Fibroblast of lung (primary cell): ENCODE data around the gene KCNJ2.

Source experiments
- EZH2 ChIP-seq: IDR thresholded peaks from 2 replicates; pipeline ENCODE4 v1.5.1; 2012; ENCODE audit warnings: low read length, control low read depth, mild to moderate bottlenecking; ENCODE audit errors: missing control alignments
- TF ChIP-seq, protein P1 (sequence below), 2 donors: IDR thresholded peaks in 1 of 2; conservative IDR thresholded peaks in 1 of 2; 1 replicate in 1 of 2; 2 replicates in 1 of 2; pipeline ENCODE4 v1.5.1; 2011 to 2012; ENCODE audit warnings: low read length in 2 of 2, control low read depth in 1 of 2, inconsistent platforms in 1 of 2, low read depth in 1 of 2, mild to moderate bottlenecking in 1 of 2

DNA sequence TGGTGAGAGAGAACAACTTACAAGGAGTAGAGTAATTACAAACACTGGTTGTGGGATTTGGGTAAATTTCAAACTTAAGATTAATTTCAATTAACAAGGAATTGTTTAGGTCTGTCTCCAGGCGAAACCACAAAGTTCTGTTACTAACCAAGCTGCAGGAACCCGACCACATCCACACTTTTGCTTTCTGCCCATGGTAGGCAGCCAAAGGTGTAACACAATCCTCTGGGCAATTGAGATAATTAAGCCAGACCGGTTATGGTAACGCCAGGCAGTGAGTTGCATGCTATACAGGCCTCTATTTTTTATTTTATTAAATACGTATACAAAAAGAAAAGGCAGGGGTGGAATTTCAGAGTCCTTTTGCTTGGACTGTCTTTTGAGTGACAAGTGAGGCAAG lies 12.0 kb downstream of the KCNJ2 start:
- TF ChIP-seq, protein P1, sequence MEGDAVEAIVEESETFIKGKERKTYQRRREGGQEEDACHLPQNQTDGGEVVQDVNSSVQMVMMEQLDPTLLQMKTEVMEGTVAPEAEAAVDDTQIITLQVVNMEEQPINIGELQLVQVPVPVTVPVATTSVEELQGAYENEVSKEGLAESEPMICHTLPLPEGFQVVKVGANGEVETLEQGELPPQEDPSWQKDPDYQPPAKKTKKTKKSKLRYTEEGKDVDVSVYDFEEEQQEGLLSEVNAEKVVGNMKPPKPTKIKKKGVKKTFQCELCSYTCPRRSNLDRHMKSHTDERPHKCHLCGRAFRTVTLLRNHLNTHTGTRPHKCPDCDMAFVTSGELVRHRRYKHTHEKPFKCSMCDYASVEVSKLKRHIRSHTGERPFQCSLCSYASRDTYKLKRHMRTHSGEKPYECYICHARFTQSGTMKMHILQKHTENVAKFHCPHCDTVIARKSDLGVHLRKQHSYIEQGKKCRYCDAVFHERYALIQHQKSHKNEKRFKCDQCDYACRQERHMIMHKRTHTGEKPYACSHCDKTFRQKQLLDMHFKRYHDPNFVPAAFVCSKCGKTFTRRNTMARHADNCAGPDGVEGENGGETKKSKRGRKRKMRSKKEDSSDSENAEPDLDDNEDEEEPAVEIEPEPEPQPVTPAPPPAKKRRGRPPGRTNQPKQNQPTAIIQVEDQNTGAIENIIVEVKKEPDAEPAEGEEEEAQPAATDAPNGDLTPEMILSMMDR (conservative IDR thresholded peaks at IDR 0.05 in 1 of 2, IDR thresholded peaks at IDR 0.05 in 1 of 2; ENCODE audit: low read depth in 1 of 2, low read length in 2 of 2): no peak
- TF ChIP-seq EZH2: no peak
